Sigmoid colon (tissue), 4 donors: Measurements from ENCODE around the gene MTCL1.

Experiments
- EP300 ChIP-seq, 4 donors: sonication (generic); formaldehyde crosslinking; IDR thresholded peaks; one replicate each; pipeline ENCODE4 v1.6.1; 2017; ENCODE audit warnings: antibody characterized with exemption in 4 of 4
- POLR2A ChIP-seq, 2 donors: fragments of 450-650 bp; IDR thresholded peaks; one replicate each; pipeline ENCODE4 v1.6.1; 2016; ENCODE audit warnings: antibody characterized with exemption in 2 of 2, mild to moderate bottlenecking in 2 of 2, moderate library complexity in 2 of 2
- TF ChIP-seq, protein P1 (sequence below), 4 experiments: fragments of 450-650 bp in 3 of 4; fragments of 200-600 bp in 1 of 4; IDR thresholded peaks; one replicate each; pipeline ENCODE4 v1.5.1; 2016 to 2019; ENCODE audit warnings: antibody characterized with exemption in 4 of 4, mild to moderate bottlenecking in 3 of 4, moderate library complexity in 2 of 4

- TF ChIP-seq, protein P1, sequence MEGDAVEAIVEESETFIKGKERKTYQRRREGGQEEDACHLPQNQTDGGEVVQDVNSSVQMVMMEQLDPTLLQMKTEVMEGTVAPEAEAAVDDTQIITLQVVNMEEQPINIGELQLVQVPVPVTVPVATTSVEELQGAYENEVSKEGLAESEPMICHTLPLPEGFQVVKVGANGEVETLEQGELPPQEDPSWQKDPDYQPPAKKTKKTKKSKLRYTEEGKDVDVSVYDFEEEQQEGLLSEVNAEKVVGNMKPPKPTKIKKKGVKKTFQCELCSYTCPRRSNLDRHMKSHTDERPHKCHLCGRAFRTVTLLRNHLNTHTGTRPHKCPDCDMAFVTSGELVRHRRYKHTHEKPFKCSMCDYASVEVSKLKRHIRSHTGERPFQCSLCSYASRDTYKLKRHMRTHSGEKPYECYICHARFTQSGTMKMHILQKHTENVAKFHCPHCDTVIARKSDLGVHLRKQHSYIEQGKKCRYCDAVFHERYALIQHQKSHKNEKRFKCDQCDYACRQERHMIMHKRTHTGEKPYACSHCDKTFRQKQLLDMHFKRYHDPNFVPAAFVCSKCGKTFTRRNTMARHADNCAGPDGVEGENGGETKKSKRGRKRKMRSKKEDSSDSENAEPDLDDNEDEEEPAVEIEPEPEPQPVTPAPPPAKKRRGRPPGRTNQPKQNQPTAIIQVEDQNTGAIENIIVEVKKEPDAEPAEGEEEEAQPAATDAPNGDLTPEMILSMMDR (IDR thresholded peaks at IDR 0.05), result no peak
- TF ChIP-seq EP300 (IDR thresholded peaks at IDR 0.05), result no peak
- no peak for TF ChIP-seq POLR2A (IDR thresholded peaks at IDR 0.05)
Measured at GRCh38 chr18:8668381-8668780, 37.0 kb upstream of the MTCL1 start.
